Measurements from ENCODE around the gene LDLRAD3. TPM values are rescaled to one million over a fixed set of nuclear protein-coding genes. Genes with fewer than 3 reads are reported as not detected.
A peak's percentile ranks its signal among the peaks of the same experiment; 100 is the strongest.
"Not testable (repeated sequence)": the region's sequence is repeated elsewhere in the genome, so short reads cannot be mapped to it uniquely, and the experiment has no call there.

LDLRAD3 gene
- total RNA-seq, 1 experiment from 2014 or later: 28.1 TPM

- BruUV-seq (replicated peaks): no TSS peak
- TF ChIP-seq CTCF (IDR thresholded peaks at IDR 0.05) (no peak), TCF7L2 (IDR thresholded peaks at IDR 0.05; ENCODE audit: low read depth, low read length) (no peak), POLR2AphosphoS5 (IDR thresholded peaks at IDR 0.05; ENCODE audit: low read depth, low read length) (no peak), SIN3A (IDR thresholded peaks at IDR 0.05; ENCODE audit: borderline replicate concordance, insufficient read depth, low read depth, low read length) (no peak), REST (IDR thresholded peaks at IDR 0.05; ENCODE audit: insufficient read depth in 1 of 2, low read depth in 2 of 2, low read length in 1 of 2) (no peak)
- Histone ChIP-seq H3K9me3 (ENCODE audit: control insufficient read depth, insufficient read depth, low read depth, low read length) (no peaks in the 10 kb centered on the region), H3K36me3 (ENCODE audit: control insufficient read depth, insufficient read depth, low read length) (no peaks in the 10 kb centered on the region), H3K4me1 (ENCODE audit: control insufficient read depth, insufficient read depth, low read length) (peaks cover 30% of the 10 kb centered on the region), H3K4me3 (ENCODE audit: low read depth in 2 of 2, low read length in 2 of 2) (no peak overlapping the region), H3K27me3 (ENCODE audit: control insufficient read depth, insufficient read depth, low read length) (no peaks in the 10 kb centered on the region), H3K27ac (ENCODE audit: low read length) (peak overlapping the region; percentile 46)
- ChIA-PET CTCF (no interaction called here), POLR2A (no interaction called here)
- intact Hi-C loops (cut with micrococcal nuclease; ENCODE audit: unreplicated experiment) (no loop called here), in situ Hi-C loops (cut with HindIII; ENCODE audit: low pct_unique_long_range_greater_than_20kb, low sequenced_read_pairs) (no loop called here)
- ATAC-seq (peak; percentile 72; the same call in 1 of the 2 replicates), DNase-seq (ENCODE audit: low read depth, low spot score) (no peak)
Measured at GRCh38 chr11:36012455-36012854, 68.6 kb downstream of the LDLRAD3 start.

- CTCF ChIA-PET: no interaction called here
- in situ Hi-C loops (cut with HindIII; ENCODE audit: low pct_unique_long_range_greater_than_20kb, low sequenced_read_pairs): no loop called here
- DNase-seq (ENCODE audit: low read depth, low spot score): no peak
- ATAC-seq: no peak
- TF ChIP-seq TCF7L2 (IDR thresholded peaks at IDR 0.05; ENCODE audit: low read depth, low read length) (no peak), REST (IDR thresholded peaks at IDR 0.05; ENCODE audit: insufficient read depth in 1 of 2, low read depth in 2 of 2, low read length in 1 of 2) (no peak), SIN3A (IDR thresholded peaks at IDR 0.05; ENCODE audit: borderline replicate concordance, insufficient read depth, low read depth, low read length) (no peak), POLR2AphosphoS5 (IDR thresholded peaks at IDR 0.05; ENCODE audit: low read depth, low read length) (no peak), CTCF (IDR thresholded peaks at IDR 0.05) (no peak)
- Histone ChIP-seq H3K27me3 (ENCODE audit: control insufficient read depth, insufficient read depth, low read length) (no peaks in the 10 kb centered on the region), H3K27ac (ENCODE audit: low read length) (peak overlapping the region; percentile 46; the same call in 1 of the 2 replicates), H3K4me1 (ENCODE audit: control insufficient read depth, insufficient read depth, low read length) (peaks cover 30% of the 10 kb centered on the region), H3K36me3 (ENCODE audit: control insufficient read depth, insufficient read depth, low read length) (no peaks in the 10 kb centered on the region), H3K9me3 (ENCODE audit: control insufficient read depth, insufficient read depth, low read depth, low read length) (no peaks in the 10 kb centered on the region), H3K4me3 (ENCODE audit: low read depth in 2 of 2, low read length in 2 of 2) (no peak overlapping the region)
- BruUV-seq (replicated peaks): no TSS peak
- POLR2A ChIA-PET: no interaction called here
- intact Hi-C loops (cut with micrococcal nuclease; ENCODE audit: unreplicated experiment): no loop called here
Measured at GRCh38 chr11:36012979-36013378, 69.1 kb downstream of the LDLRAD3 start.

- POLR2A ChIA-PET; H3K27ac ChIP-seq (ENCODE audit: low read length); H3K9me3 ChIP-seq (ENCODE audit: control insufficient read depth, insufficient read depth, low read depth, low read length); in situ Hi-C loops (cut with HindIII; ENCODE audit: low pct_unique_long_range_greater_than_20kb, low sequenced_read_pairs); BruUV-seq (replicated peaks); DNase-seq (ENCODE audit: low read depth, low spot score); H3K4me3 ChIP-seq (ENCODE audit: low read depth in 2 of 2, low read length in 2 of 2); CTCF ChIA-PET; H3K27me3 ChIP-seq (ENCODE audit: control insufficient read depth, insufficient read depth, low read length); ATAC-seq; intact Hi-C loops (cut with micrococcal nuclease; ENCODE audit: unreplicated experiment); H3K36me3 ChIP-seq (ENCODE audit: control insufficient read depth, insufficient read depth, low read length): not testable (repeated sequence)
- peaks cover 28% of the 10 kb centered on the region for H3K4me1 ChIP-seq (ENCODE audit: control insufficient read depth, insufficient read depth, low read length)
Measured at GRCh38 chr11:36013446-36013845, 69.6 kb downstream of the LDLRAD3 start.

Measured in Panc1 (cell line).